ENCODE data around the gene SCMH1. TPM values are rescaled to one million over a fixed set of nuclear protein-coding genes. Genes with fewer than 3 reads are reported as not detected.

The SCMH1 gene
- total RNA-seq, 4 donors from 2014 or later = 45.6 to 102 (median 82.5) TPM

- H3K27ac ChIP-seq = peak overlapping the region; percentile 64 to 81 (median 71)
- 20 to 43% methylated on average over 1 of the region's 1 CpG for WGBS, 2 donors (ENCODE audit: low coverage in 1 of 2)
- ATAC-seq = no peak
These were observed 139.5 kb downstream of the SCMH1 start for GRCh38 chr1:41102653-41103052.

GRCh38 chr1:41101950-41102607, 140.0 kb downstream of the SCMH1 start:
- ATAC-seq = peak; percentile 96
- Histone ChIP-seq H3K27me3 (no peaks in the 10 kb centered on the region), H3K36me3 (no peaks in the 10 kb centered on the region), H3K4me1 (peaks cover 18 to 52% (median 23%) of the 10 kb centered on the region in 3 donors), H3K27ac (peak overlapping the region; percentile 64 to 81 (median 71)), H3K9me3 (no peaks in the 10 kb centered on the region), H3K4me3 (no peak overlapping the region)
- TF ChIP-seq CTCF (IDR thresholded peaks at IDR 0.05) (no peak), POLR2AphosphoS5 (IDR thresholded peaks at IDR 0.05) (peak; percentile 94), POLR2A (IDR thresholded peaks at IDR 0.05) (no peak)
- 16 to 24% methylated on average over 2 of the region's 2 CpGs for WGBS, 2 donors (ENCODE audit: low coverage in 1 of 2)

More at GRCh38 chr1:41102653-41103052, 139.5 kb downstream of the SCMH1 start:
- Histone ChIP-seq H3K27me3 (no peaks in the 10 kb centered on the region), H3K4me1 (peaks cover 18 to 48% (median 23%) of the 10 kb centered on the region in 3 donors), H3K4me3 (no peak overlapping the region), H3K36me3 (no peaks in the 10 kb centered on the region), H3K9me3 (no peaks in the 10 kb centered on the region)
- TF ChIP-seq CTCF (IDR thresholded peaks at IDR 0.05) (no peak), EP300 (IDR thresholded peaks at IDR 0.05) (no peak)

- ATAC-seq = no peak
- H3K4me3 ChIP-seq = no peak overlapping the region
- peak overlapping the region in 3 of 4 donors; percentile 64 to 74 (median 68) for H3K27ac ChIP-seq
- peaks cover 18 to 60% (median 23%) of the 10 kb centered on the region in 3 donors for H3K4me1 ChIP-seq
- WGBS, 2 donors (ENCODE audit: low coverage in 1 of 2) = 90% methylated on average over 1 of the region's 1 CpG; no CpG with 5 or more reads in 1 of the 2 donors
- H3K9me3 ChIP-seq = no peaks in the 10 kb centered on the region
- no peaks in the 10 kb centered on the region for H3K36me3 ChIP-seq
- no peak for TF ChIP-seq POLR2A (IDR thresholded peaks at IDR 0.05)
- no peak for TF ChIP-seq EP300 (IDR thresholded peaks at IDR 0.05)
- TF ChIP-seq CTCF (IDR thresholded peaks at IDR 0.05) = no peak
- no peak for TF ChIP-seq POLR2AphosphoS5 (IDR thresholded peaks at IDR 0.05)
- no peaks in the 10 kb centered on the region for H3K27me3 ChIP-seq
These were observed 141.0 kb downstream of the SCMH1 start for GRCh38 chr1:41101076-41101475.

GRCh38 chr1:41100170-41100569, 141.9 kb downstream of the SCMH1 start:
- TF ChIP-seq POLR2AphosphoS5 (IDR thresholded peaks at IDR 0.05) = no peak
- TF ChIP-seq EP300 (IDR thresholded peaks at IDR 0.05) = no peak
- TF ChIP-seq CTCF (IDR thresholded peaks at IDR 0.05) = no peak
- TF ChIP-seq POLR2A (IDR thresholded peaks at IDR 0.05) = no peak
- Histone ChIP-seq H3K4me1 (peaks cover 18 to 60% (median 23%) of the 10 kb centered on the region in 3 donors), H3K27me3 (no peaks in the 10 kb centered on the region), H3K9me3 (no peaks in the 10 kb centered on the region), H3K36me3 (no peaks in the 10 kb centered on the region), H3K4me3 (no peak overlapping the region), H3K27ac (no peak overlapping the region)
- no peak for ATAC-seq
- WGBS, 2 donors (ENCODE audit: low coverage in 1 of 2) = 89 to 93% methylated on average over 4 of the region's 4 CpGs

Data from gastroesophageal sphincter (tissue), 4 donors.